T-helper 22 cell (primary cell): Measurements from ENCODE around the gene ARID5A.

ENCODE experiments used
- DNase-seq: peaks from one replicate; pipeline ENCODE4 v3.0.0-alpha.2; 2020; ENCODE audit warnings: low read depth

The ARID5A gene

GRCh38 chr2:96506907-96507240, 29.7 kb upstream of the ARID5A start:
- DNase-seq, result no peak

GRCh38 chr2:96507957-96508520, 28.5 kb upstream of the ARID5A start:
- peak; percentile 67 for DNase-seq

GRCh38 chr2:96508521-96509113, 27.9 kb upstream of the ARID5A start:
- DNase-seq, result no peak

GRCh38 chr2:96509114-96509846, 27.3 kb upstream of the ARID5A start:
- DNase-seq, result no peak

- no peak for DNase-seq
Observed at GRCh38 chr2:96509847-96510230, 26.7 kb upstream of the ARID5A start.

GRCh38 chr2:96510931-96511595, 25.5 kb upstream of the ARID5A start:
- DNase-seq, result no peak

- DNase-seq, result no peak
Observed at GRCh38 chr2:96511851-96512250, 24.7 kb upstream of the ARID5A start.

- no peak for DNase-seq
Observed at GRCh38 chr2:96512341-96512740, 24.2 kb upstream of the ARID5A start.

GRCh38 chr2:96514521-96514920, 22.0 kb upstream of the ARID5A start:
- DNase-seq, result no peak

GRCh38 chr2:96517079-96517478, 19.5 kb upstream of the ARID5A start:
- DNase-seq, result no peak

- no peak for DNase-seq
Observed at GRCh38 chr2:96520231-96520630, 16.3 kb upstream of the ARID5A start.

GRCh38 chr2:96520697-96521096, 15.9 kb upstream of the ARID5A start:
- DNase-seq, result no peak

- no peak for DNase-seq
Observed at GRCh38 chr2:96521219-96521618, 15.3 kb upstream of the ARID5A start.

GRCh38 chr2:96522304-96523203, 14.0 kb upstream of the ARID5A start:
- no peak for DNase-seq

- no peak for DNase-seq
Observed at GRCh38 chr2:96523659-96524481, 12.7 kb upstream of the ARID5A start.

- no peak for DNase-seq
Observed at GRCh38 chr2:96524482-96525210, 11.9 kb upstream of the ARID5A start.

- DNase-seq, result no peak
Observed at GRCh38 chr2:96525211-96525507, 11.4 kb upstream of the ARID5A start.

GRCh38 chr2:96526101-96526591, 10.4 kb upstream of the ARID5A start:
- DNase-seq, result no peak

GRCh38 chr2:96526615-96527285, 9.8 kb upstream of the ARID5A start:
- no peak for DNase-seq
